Activated gamma-delta T cell (primary cell): ENCODE results near the gene NRIP1.
"Not testable (repeated sequence)": the region's sequence is repeated elsewhere in the genome, so short reads cannot be mapped to it uniquely, and the experiment has no call there.

ENCODE experiments used
- DNase-seq: peaks from one replicate; lab custom pipeline; 2025; lab: John Stamatoyannopoulos, UW

NRIP1 gene

GRCh38 chr21:14975136-14975919, 89.5 kb downstream of the NRIP1 start:
- no peak for DNase-seq

- no peak for DNase-seq
Measured at GRCh38 chr21:14972678-14973077, 92.1 kb downstream of the NRIP1 start.

GRCh38 chr21:14968821-14969220, 96.0 kb downstream of the NRIP1 start:
- DNase-seq, result no peak

GRCh38 chr21:14968029-14968428, 96.8 kb downstream of the NRIP1 start:
- no peak for DNase-seq

GRCh38 chr21:14964621-14965020, 100.2 kb downstream of the NRIP1 start:
- no peak for DNase-seq

- DNase-seq, result no peak
Measured at GRCh38 chr21:14962217-14962616, 102.6 kb downstream of the NRIP1 start.

- no peak for DNase-seq
Measured at GRCh38 chr21:14961502-14961901, 103.3 kb downstream of the NRIP1 start.

GRCh38 chr21:14959343-14959742, 105.5 kb downstream of the NRIP1 start:
- no peak for DNase-seq

GRCh38 chr21:14957836-14958235, 107.0 kb downstream of the NRIP1 start:
- DNase-seq, result no peak

- no peak for DNase-seq
Measured at GRCh38 chr21:14956807-14957206, 108.0 kb downstream of the NRIP1 start.

GRCh38 chr21:14955936-14956520, 108.8 kb downstream of the NRIP1 start:
- DNase-seq, result no peak

- DNase-seq, result no peak
Measured at GRCh38 chr21:14952916-14953315, 111.9 kb downstream of the NRIP1 start.

GRCh38 chr21:14949603-14950002, 115.2 kb downstream of the NRIP1 start:
- no peak for DNase-seq

- DNase-seq, result no peak
Measured at GRCh38 chr21:14947613-14948160, 117.1 kb downstream of the NRIP1 start.

- no peak for DNase-seq
Measured at GRCh38 chr21:14945176-14945575, 119.6 kb downstream of the NRIP1 start.

GRCh38 chr21:14943616-14944015, 121.2 kb downstream of the NRIP1 start:
- no peak for DNase-seq

- DNase-seq, result no peak
Measured at GRCh38 chr21:14942801-14943490, 121.9 kb downstream of the NRIP1 start.

GRCh38 chr21:14927324-14927723, 137.5 kb downstream of the NRIP1 start:
- not testable (repeated sequence) for DNase-seq

GRCh38 chr21:14926186-14926585, 138.6 kb downstream of the NRIP1 start:
- no peak for DNase-seq

GRCh38 chr21:14923468-14923867, 141.3 kb downstream of the NRIP1 start:
- no peak for DNase-seq

GRCh38 chr21:14922980-14923379, 141.8 kb downstream of the NRIP1 start:
- no peak for DNase-seq

- no peak for DNase-seq
Measured at GRCh38 chr21:14918527-14918926, 146.3 kb downstream of the NRIP1 start.

GRCh38 chr21:14917762-14918161, 147.0 kb downstream of the NRIP1 start:
- DNase-seq, result no peak
